Fibroblast of lung (primary cell): ENCODE measurements around the gene TNFRSF14. TPM values are rescaled to one million over a fixed set of nuclear protein-coding genes. Genes with fewer than 3 reads are reported as not detected.

Source experiments
- DNase-seq, 2 donors: peaks; one replicate each; pipeline versions ENCODE4 v3.0.0 to v3.0.0-alpha.2; 2010; ENCODE audit warnings: low read depth in 2 of 2
- H2AFZ ChIP-seq: 2 replicates; pipeline ENCODE4 v1.5.1; 2012; ENCODE audit warnings: low read length, control low read depth, inconsistent platforms
- H3K27ac ChIP-seq: 2 replicates; pipeline ENCODE4 v1.5.1; 2011; ENCODE audit warnings: low read length, control low read depth; ENCODE audit not compliant: insufficient read depth
- H3K27me3 ChIP-seq: 2 replicates; pipeline ENCODE4 v1.5.1; 2011; ENCODE audit warnings: mild to moderate bottlenecking, low read length; ENCODE audit not compliant: control insufficient read depth, insufficient read depth
- H3K36me3 ChIP-seq: 2 replicates; pipeline ENCODE4 v1.5.1; 2011; ENCODE audit warnings: low read length; ENCODE audit not compliant: control insufficient read depth, insufficient read depth
- H3K4me1 ChIP-seq: 2 replicates; pipeline ENCODE4 v1.5.1; 2011; ENCODE audit warnings: low read length; ENCODE audit not compliant: control insufficient read depth, insufficient read depth; ENCODE audit errors: extremely low read depth
- H3K4me2 ChIP-seq: 2 replicates; pipeline ENCODE4 v1.5.1; 2011; ENCODE audit warnings: low read length, control low read depth; ENCODE audit not compliant: insufficient read depth; ENCODE audit errors: extremely low read depth
- H3K4me3 ChIP-seq, 4 experiments: fragments of 200-600 bp in 1 of 4; sonication (generic) in 1 of 4; replicated peaks in 1 of 4; 2 replicates each; pipeline ENCODE4 v1.5.1; 2011 to 2016; ENCODE audit warnings: low read length in 4 of 4, low read depth in 3 of 4, mild to moderate bottlenecking in 3 of 4, control low read depth in 2 of 4, inconsistent platforms in 1 of 4, mixed read lengths in 1 of 4; ENCODE audit not compliant: insufficient read depth in 1 of 4; ENCODE audit errors: control extremely low read depth in 1 of 4
- H3K79me2 ChIP-seq: 2 replicates; pipeline ENCODE4 v1.5.1; 2012; ENCODE audit warnings: mild to moderate bottlenecking, low read length, inconsistent platforms; ENCODE audit not compliant: control insufficient read depth, insufficient read depth
- H3K9ac ChIP-seq: 2 replicates; pipeline ENCODE4 v1.5.1; 2011; ENCODE audit warnings: mild to moderate bottlenecking, low read length, control low read depth; ENCODE audit not compliant: insufficient read depth
- H3K9me3 ChIP-seq: 2 replicates; pipeline ENCODE4 v1.5.1; 2012; ENCODE audit warnings: low read depth, low read length; ENCODE audit not compliant: control insufficient read depth, insufficient read depth
- H4K20me1 ChIP-seq: 2 replicates; pipeline ENCODE4 v1.5.1; 2011; ENCODE audit warnings: low read length; ENCODE audit not compliant: control insufficient read depth, insufficient read depth; ENCODE audit errors: extremely low read depth
- EZH2 ChIP-seq: IDR thresholded peaks from 2 replicates; pipeline ENCODE4 v1.5.1; 2012; ENCODE audit warnings: low read length, control low read depth, mild to moderate bottlenecking; ENCODE audit errors: missing control alignments
- polyA plus RNA-seq, 2 donors: library from polyadenylated mRNA; depleted of rRNA in 1 of 2; stranded (reverse) in 1 of 2; unstranded in 1 of 2; fragments of >200 nt; gene quantifications; 2 replicates each; pipeline ENCODE4 v1.2.1, GENCODE V29; 2011 to 2012; ENCODE audit warnings: missing spikeins in 1 of 2
- total RNA-seq: library from RNA; depleted of rRNA; stranded (reverse); fragments of >200 nt; gene quantifications from 2 replicates; pipeline ENCODE4 v1.2.1, GENCODE V29; 2014
- TF ChIP-seq, protein P1 (sequence below), 2 donors: IDR thresholded peaks in 1 of 2; conservative IDR thresholded peaks in 1 of 2; 1 replicate in 1 of 2; 2 replicates in 1 of 2; pipeline ENCODE4 v1.5.1; 2011 to 2012; ENCODE audit warnings: low read length in 2 of 2, control low read depth in 1 of 2, inconsistent platforms in 1 of 2, low read depth in 1 of 2, mild to moderate bottlenecking in 1 of 2

TNFRSF14 gene
- total and polyA plus RNA-seq, 2 donors (not counting 1 experiment from before 2014, with no cell fraction given): 15.2 to 85.0 TPM

DNA sequence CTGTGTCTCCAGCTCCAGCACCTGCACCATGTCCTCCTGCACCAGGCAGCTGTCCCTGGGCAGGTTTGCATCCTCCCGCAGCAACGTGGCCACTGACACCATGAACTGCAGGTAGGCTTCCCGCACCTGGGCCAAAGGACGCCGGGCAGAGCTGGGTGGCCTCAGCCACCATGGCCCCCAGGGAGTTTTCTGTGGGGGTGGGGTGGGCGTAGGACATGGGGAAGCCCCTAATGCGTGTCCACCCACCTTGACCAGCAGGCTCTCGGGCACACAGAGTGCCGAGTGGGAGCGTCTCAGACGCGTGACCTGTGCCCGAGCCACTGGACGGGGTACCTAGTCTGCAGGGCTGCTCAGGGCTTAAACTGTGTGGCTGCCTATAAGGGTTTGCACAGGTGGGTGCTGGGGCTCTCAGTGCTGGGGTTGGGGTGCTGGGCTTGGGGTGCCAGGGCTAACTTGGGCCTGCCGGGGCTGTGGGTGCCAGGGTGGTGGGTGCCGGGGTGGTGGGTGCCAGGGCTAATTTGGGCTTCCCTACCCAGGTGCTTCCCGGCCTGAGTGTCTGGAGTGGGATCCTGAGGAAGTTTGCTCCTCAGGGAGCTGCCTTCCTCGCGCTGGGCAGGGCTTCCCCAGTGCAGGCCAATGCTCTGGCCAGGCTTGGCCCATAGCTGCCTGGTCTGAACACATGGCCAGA is 48.1 kb downstream of the TNFRSF14 start:
- no peaks in the 10 kb centered on the region for H3K79me2 ChIP-seq
- H2AFZ ChIP-seq: no peak overlapping the region
- TF ChIP-seq, protein P1, sequence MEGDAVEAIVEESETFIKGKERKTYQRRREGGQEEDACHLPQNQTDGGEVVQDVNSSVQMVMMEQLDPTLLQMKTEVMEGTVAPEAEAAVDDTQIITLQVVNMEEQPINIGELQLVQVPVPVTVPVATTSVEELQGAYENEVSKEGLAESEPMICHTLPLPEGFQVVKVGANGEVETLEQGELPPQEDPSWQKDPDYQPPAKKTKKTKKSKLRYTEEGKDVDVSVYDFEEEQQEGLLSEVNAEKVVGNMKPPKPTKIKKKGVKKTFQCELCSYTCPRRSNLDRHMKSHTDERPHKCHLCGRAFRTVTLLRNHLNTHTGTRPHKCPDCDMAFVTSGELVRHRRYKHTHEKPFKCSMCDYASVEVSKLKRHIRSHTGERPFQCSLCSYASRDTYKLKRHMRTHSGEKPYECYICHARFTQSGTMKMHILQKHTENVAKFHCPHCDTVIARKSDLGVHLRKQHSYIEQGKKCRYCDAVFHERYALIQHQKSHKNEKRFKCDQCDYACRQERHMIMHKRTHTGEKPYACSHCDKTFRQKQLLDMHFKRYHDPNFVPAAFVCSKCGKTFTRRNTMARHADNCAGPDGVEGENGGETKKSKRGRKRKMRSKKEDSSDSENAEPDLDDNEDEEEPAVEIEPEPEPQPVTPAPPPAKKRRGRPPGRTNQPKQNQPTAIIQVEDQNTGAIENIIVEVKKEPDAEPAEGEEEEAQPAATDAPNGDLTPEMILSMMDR (conservative IDR thresholded peaks at IDR 0.05 in 1 of 2, IDR thresholded peaks at IDR 0.05 in 1 of 2; ENCODE audit: low read depth in 1 of 2, low read length in 2 of 2): no peak
- no peak for TF ChIP-seq EZH2
- H4K20me1 ChIP-seq: no peaks in the 10 kb centered on the region
- no peaks in the 10 kb centered on the region for H3K36me3 ChIP-seq
- no peaks in the 10 kb centered on the region for H3K9me3 ChIP-seq
- no peak for DNase-seq
- no peaks in the 10 kb centered on the region for H3K27me3 ChIP-seq
- H3K4me2 ChIP-seq: no peak overlapping the region
- H3K4me1 ChIP-seq: no peaks in the 10 kb centered on the region
- H3K4me3 ChIP-seq: no peak overlapping the region
- H3K9ac ChIP-seq: no peak overlapping the region
- no peak overlapping the region for H3K27ac ChIP-seq

DNA sequence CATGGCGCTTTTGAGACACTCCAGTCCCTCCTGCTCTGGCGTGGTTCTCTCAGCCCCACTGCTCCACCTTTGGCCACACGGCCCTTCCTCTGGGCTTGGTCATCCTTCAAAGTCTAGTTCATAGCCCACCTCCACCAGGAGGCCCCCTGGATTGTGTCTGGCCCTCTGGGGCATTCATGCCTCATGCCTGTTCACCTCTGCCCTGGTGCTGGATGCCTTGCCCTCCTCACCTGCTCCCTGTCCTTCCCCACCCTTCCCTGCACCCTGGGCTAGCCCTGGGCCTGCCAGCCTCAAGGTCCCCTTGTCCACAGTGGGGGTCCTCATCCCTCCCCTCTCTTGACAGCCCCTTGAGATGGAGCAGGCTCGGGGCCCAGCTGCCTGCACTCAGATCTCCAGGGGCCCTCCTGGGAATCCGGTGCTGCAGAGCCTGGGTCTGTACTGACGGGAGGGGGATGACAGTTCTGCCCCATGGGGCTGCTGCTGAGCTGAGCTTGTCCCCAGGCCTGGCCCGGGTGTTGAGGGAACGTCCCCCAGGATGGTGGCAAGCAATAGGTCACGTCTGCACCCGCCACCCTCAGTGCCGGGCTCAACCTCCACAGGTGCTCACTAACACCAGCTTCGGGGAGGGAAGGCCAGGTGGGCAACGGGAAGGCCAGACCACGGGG is 48.8 kb downstream of the TNFRSF14 start:
- Histone ChIP-seq H3K4me1 (no peaks in the 10 kb centered on the region), H3K4me3 (no peak overlapping the region), H3K27ac (no peak overlapping the region), H3K27me3 (no peaks in the 10 kb centered on the region), H3K9ac (no peak overlapping the region), H4K20me1 (no peaks in the 10 kb centered on the region), H3K36me3 (no peaks in the 10 kb centered on the region), H2AFZ (no peak overlapping the region), H3K79me2 (no peaks in the 10 kb centered on the region), H3K4me2 (no peak overlapping the region), H3K9me3 (no peaks in the 10 kb centered on the region)
- TF ChIP-seq, protein P1 (conservative IDR thresholded peaks at IDR 0.05 in 1 of 2, IDR thresholded peaks at IDR 0.05 in 1 of 2; ENCODE audit: low read depth in 1 of 2, low read length in 2 of 2): no peak
- DNase-seq: no peak

DNA sequence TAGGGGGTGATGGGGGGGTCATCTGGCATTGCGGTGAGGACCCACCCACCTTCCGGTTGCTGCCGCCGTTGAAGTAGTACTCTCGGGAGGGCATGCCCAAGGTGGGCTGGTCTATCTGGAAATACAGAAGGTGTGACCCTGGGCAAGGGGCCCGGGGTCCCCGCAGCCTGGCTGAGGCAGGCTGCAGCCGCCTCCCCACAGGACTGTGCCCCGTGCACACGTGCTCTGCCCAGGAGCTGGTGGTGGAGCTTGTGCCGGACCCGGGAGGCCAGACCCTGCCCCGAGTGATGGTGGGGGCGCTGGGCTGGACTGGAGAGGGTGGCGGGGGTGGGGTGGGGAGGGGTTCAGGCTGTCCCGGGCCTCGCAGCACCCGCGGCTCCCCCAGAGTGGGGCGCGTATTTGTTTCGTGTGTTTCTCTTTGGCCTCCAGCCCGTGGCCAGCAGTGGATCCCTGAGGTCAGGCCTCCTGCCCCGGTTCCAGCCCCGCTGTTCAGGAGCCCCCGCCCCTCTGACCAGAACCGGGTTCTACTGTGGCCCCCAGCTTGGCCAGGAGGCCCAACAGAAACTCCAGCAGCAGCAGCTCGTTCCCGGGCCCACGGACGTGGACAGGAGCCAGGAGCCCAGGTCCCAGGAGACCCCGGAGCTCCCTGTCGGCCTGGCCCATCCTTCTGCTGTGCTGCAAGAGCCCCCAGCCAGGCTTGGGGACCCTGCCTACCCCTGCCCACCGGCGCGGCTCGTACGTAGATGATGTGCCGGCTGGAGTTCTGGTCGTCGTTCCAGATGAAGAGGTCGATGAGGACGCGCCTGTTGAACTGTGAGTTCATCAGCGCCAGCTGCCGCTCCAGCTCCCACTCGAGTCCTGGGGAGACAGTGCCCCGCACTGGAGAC is 49.6 kb downstream of the TNFRSF14 start:
- Histone ChIP-seq H4K20me1 (no peaks in the 10 kb centered on the region), H3K4me2 (no peak overlapping the region), H3K9ac (no peak overlapping the region), H3K36me3 (no peaks in the 10 kb centered on the region), H3K79me2 (no peaks in the 10 kb centered on the region), H2AFZ (no peak overlapping the region), H3K27ac (no peak overlapping the region), H3K4me3 (no peak overlapping the region), H3K4me1 (no peaks in the 10 kb centered on the region), H3K27me3 (no peaks in the 10 kb centered on the region), H3K9me3 (no peaks in the 10 kb centered on the region)
- DNase-seq: no peak
- TF ChIP-seq, protein P1 (conservative IDR thresholded peaks at IDR 0.05 in 1 of 2, IDR thresholded peaks at IDR 0.05 in 1 of 2; ENCODE audit: low read depth in 1 of 2, low read length in 2 of 2): no peak
- no peak for TF ChIP-seq EZH2
